Neural cell (in vitro differentiated cells): ENCODE results near the gene VWA3A. TPM values are rescaled to one million over a fixed set of nuclear protein-coding genes. Genes with fewer than 3 reads are reported as not detected.

Source experiments
- H2AFZ ChIP-seq: fragments of 200-600, 300-800 bp; sonication (generic), shearing (Covaris generic); 2 replicates; pipeline ENCODE4 v1.6.0; 2014; ENCODE audit warnings: low read depth, mild to moderate bottlenecking, antibody characterized with exemption, low read length, moderate library complexity
- H3F3A ChIP-seq: fragments of 200-600 bp; shearing (Covaris generic); 2 replicates; pipeline ENCODE4 v1.6.1; 2016; ENCODE audit warnings: mild to moderate bottlenecking, moderate library complexity, mixed read lengths, antibody characterized with exemption, low read length; ENCODE audit not compliant: insufficient read depth, poor library complexity, severe bottlenecking
- H3K27ac ChIP-seq: fragments of 200-600, 300-800 bp; sonication (generic), shearing (Covaris generic); 2 replicates; pipeline ENCODE4 v1.5.1; 2014; ENCODE audit warnings: mild to moderate bottlenecking, low read length, moderate library complexity
- H3K27me3 ChIP-seq: fragments of 300-800, 200-600 bp; sonication (generic), shearing (Covaris generic); 2 replicates; pipeline ENCODE4 v1.6.0; 2014; ENCODE audit warnings: mild to moderate bottlenecking, low read depth, low read length, moderate library complexity; ENCODE audit not compliant: insufficient read depth
- H3K36me3 ChIP-seq: fragments of 300-800, 200-600 bp; sonication (generic), shearing (Covaris generic); 2 replicates; pipeline ENCODE4 v1.5.1; 2014; ENCODE audit warnings: mild to moderate bottlenecking, antibody characterized with exemption, low read length, moderate library complexity; ENCODE audit not compliant: insufficient read depth
- H3K4me2 ChIP-seq: fragments of 300-800, 200-600 bp; sonication (generic), shearing (Covaris generic); 2 replicates; pipeline ENCODE4 v1.6.0; 2014; ENCODE audit warnings: mild to moderate bottlenecking, low read length
- H3K4me3 ChIP-seq: fragments of 300-800, 200-600 bp; sonication (generic), shearing (Covaris generic); 2 replicates; pipeline ENCODE4 v1.5.1; 2014; ENCODE audit warnings: mild to moderate bottlenecking, low read length, moderate library complexity
- H3K79me2 ChIP-seq: fragments of 200-600 bp; shearing (Covaris generic); replicated peaks from 2 replicates; pipeline ENCODE4 v1.6.0; 2014; ENCODE audit warnings: mild to moderate bottlenecking, low read length, moderate library complexity; ENCODE audit not compliant: insufficient read depth
- H3K9ac ChIP-seq: fragments of 300-800, 200-600 bp; sonication (generic), shearing (Covaris generic); 2 replicates; pipeline ENCODE4 v1.6.1; 2016; ENCODE audit warnings: mild to moderate bottlenecking, low read length, mixed read lengths
- H3K9me2 ChIP-seq: fragments of 200-600 bp; shearing (Covaris generic); 2 replicates; pipeline ENCODE4 v1.6.1; 2016; ENCODE audit warnings: mild to moderate bottlenecking, low read length, mixed read lengths; ENCODE audit not compliant: insufficient read depth
- H3K9me3 ChIP-seq: fragments of 200-600, 300-800 bp; sonication (generic), shearing (Covaris generic); 2 replicates; pipeline ENCODE4 v1.6.1; 2016; ENCODE audit warnings: mild to moderate bottlenecking, mixed run types, low read length, moderate library complexity, mixed read lengths
- H4K20me1 ChIP-seq: fragments of 200-600 bp; shearing (Covaris generic); 2 replicates; pipeline ENCODE4 v1.6.1; 2016; ENCODE audit warnings: mild to moderate bottlenecking, mixed run types; ENCODE audit not compliant: insufficient read depth
- EP300 ChIP-seq: fragments of 450-650 bp; conservative IDR thresholded peaks from 2 replicates; pipeline ENCODE4 v1.6.1; 2014; ENCODE audit warnings: antibody characterized with exemption, mild to moderate bottlenecking, moderate library complexity; ENCODE audit not compliant: poor library complexity, severe bottlenecking
- MXI1 ChIP-seq: fragments of 450-650 bp; conservative IDR thresholded peaks from 2 replicates; pipeline ENCODE4 v1.6.1; 2014; ENCODE audit warnings: antibody characterized with exemption, mild to moderate bottlenecking; ENCODE audit not compliant: poor library complexity, severe bottlenecking
- POLR2AphosphoS5 ChIP-seq: IDR thresholded peaks from 2 replicates; pipeline ENCODE4 v1.6.1; 2012
- RAD21 ChIP-seq: fragments of 450-650 bp; conservative IDR thresholded peaks from 2 replicates; pipeline ENCODE4 v1.6.1; 2014; ENCODE audit warnings: antibody characterized with exemption, mild to moderate bottlenecking, moderate library complexity
- REST ChIP-seq: IDR thresholded peaks from 2 replicates; pipeline ENCODE4 v1.6.1; 2012; ENCODE audit warnings: borderline replicate concordance
- TAF1 ChIP-seq: IDR thresholded peaks from 2 replicates; pipeline ENCODE4 v1.6.1; 2012; ENCODE audit warnings: low read depth
- polyA plus RNA-seq: library from polyadenylated mRNA; depleted of rRNA; stranded (reverse); fragments of >200 nt; gene quantifications from 2 replicates; pipeline ENCODE4 v1.2.3, GENCODE V29; 2014

The VWA3A gene
- polyA plus RNA-seq, 1 donor from 2014 or later: 1.8 TPM

- Histone ChIP-seq H3F3A (no peaks in the 10 kb centered on the region), H2AFZ (peak overlapping the region; percentile 74), H3K9ac (peak overlapping the region; percentile 63), H3K36me3 (no peaks in the 10 kb centered on the region), H3K9me3 (no peaks in the 10 kb centered on the region), H3K9me2 (no peaks in the 10 kb centered on the region), H3K4me3 (peak overlapping the region; percentile 93), H3K79me2 (no peaks in the 10 kb centered on the region), H3K4me2 (peak overlapping the region; percentile 48), H3K27ac (no peak overlapping the region), H3K27me3 (no peaks in the 10 kb centered on the region), H4K20me1 (no peaks in the 10 kb centered on the region)
- peak; percentile 17 for TF ChIP-seq POLR2AphosphoS5
- TF ChIP-seq RAD21: no peak
- TF ChIP-seq MXI1: peak; percentile 71
Observed at GRCh38 chr16:22190081-22190775, 97.9 kb downstream of the VWA3A start.

- TF ChIP-seq RAD21 (no peak), POLR2AphosphoS5 (peak; percentile 53), REST (peak; percentile 40), EP300 (peak; percentile 9), MXI1 (peak; percentile 26)
- no peaks in the 10 kb centered on the region for H3K36me3 ChIP-seq
- H3K9ac ChIP-seq: peak overlapping the region; percentile 76
- H3K4me3 ChIP-seq: peak overlapping the region; percentile 93
- H3K27ac ChIP-seq: peak overlapping the region; percentile 78
- no peaks in the 10 kb centered on the region for H3K79me2 ChIP-seq
- no peaks in the 10 kb centered on the region for H3K9me3 ChIP-seq
- no peaks in the 10 kb centered on the region for H3K9me2 ChIP-seq
- no peaks in the 10 kb centered on the region for H3K27me3 ChIP-seq
- peak overlapping the region; percentile 74 for H2AFZ ChIP-seq
- H4K20me1 ChIP-seq: no peaks in the 10 kb centered on the region
- H3F3A ChIP-seq: no peaks in the 10 kb centered on the region
- H3K4me2 ChIP-seq: peak overlapping the region; percentile 76
Observed at GRCh38 chr16:22190776-22191531, 98.6 kb downstream of the VWA3A start.

- H3K9me3 ChIP-seq: no peaks in the 10 kb centered on the region
- H3K9ac ChIP-seq: peak overlapping the region; percentile 76
- H3K36me3 ChIP-seq: no peaks in the 10 kb centered on the region
- H4K20me1 ChIP-seq: no peaks in the 10 kb centered on the region
- peak overlapping the region; percentile 93 for H3K4me3 ChIP-seq
- no peaks in the 10 kb centered on the region for H3K9me2 ChIP-seq
- peak overlapping the region; percentile 74 for H2AFZ ChIP-seq
- no peaks in the 10 kb centered on the region for H3K27me3 ChIP-seq
- no peak for TF ChIP-seq TAF1
- TF ChIP-seq RAD21: no peak
- peak overlapping the region; percentile 78 for H3K27ac ChIP-seq
- H3K79me2 ChIP-seq: no peaks in the 10 kb centered on the region
- peak overlapping the region; percentile 76 for H3K4me2 ChIP-seq
- H3F3A ChIP-seq: no peaks in the 10 kb centered on the region
Observed at GRCh38 chr16:22191532-22192260, 99.4 kb downstream of the VWA3A start.
